ENCODE measurements around the gene DAPL1.

DAPL1 gene

GRCh38 chr2:158773121-158773520 is 22.0 kb upstream of the DAPL1 start:
- peak; percentile 28 to 74 for DNase-seq
- H3K4me3 ChIP-seq, result no peak overlapping the region
- peaks cover 0 to 52% (median 6%) of the 10 kb centered on the region in 4 donors for H3K4me1 ChIP-seq
- H3K9me3 ChIP-seq, result no peaks in the 10 kb centered on the region
- no peaks in the 10 kb centered on the region for H3K27me3 ChIP-seq
- no peaks in the 10 kb centered on the region for H3K36me3 ChIP-seq
- intact Hi-C loops (cut with DNase I; ENCODE audit: low total_unique reads), result no loop called here
- TF ChIP-seq CTCF (IDR thresholded peaks at IDR 0.05), result no peak
- peak overlapping the region in 1 of 2 donors; percentile 45 for H3K27ac ChIP-seq

GRCh38 chr2:158774681-158775080 is 20.4 kb upstream of the DAPL1 start:
- intact Hi-C loops (cut with DNase I; ENCODE audit: low total_unique reads), result no loop called here
- no peak for DNase-seq
- peaks cover 0 to 68% (median 11%) of the 10 kb centered on the region in 4 donors for H3K4me1 ChIP-seq

GRCh38 chr2:158775273-158776027 is 19.7 kb upstream of the DAPL1 start:
- Histone ChIP-seq H3K9me3 (no peaks in the 10 kb centered on the region), H3K36me3 (no peaks in the 10 kb centered on the region), H3K27ac (no peak overlapping the region), H3K4me1 (peaks cover 0 to 69% (median 11%) of the 10 kb centered on the region in 4 donors), H3K4me3 (no peak overlapping the region), H3K27me3 (no peaks in the 10 kb centered on the region)
- TF ChIP-seq CTCF (IDR thresholded peaks at IDR 0.05), result no peak
- no peak for DNase-seq
- intact Hi-C loops (cut with DNase I; ENCODE audit: low total_unique reads), result no loop called here

More at GRCh38 chr2:158774681-158775080, 20.4 kb upstream of the DAPL1 start:
- Histone ChIP-seq H3K36me3 (no peaks in the 10 kb centered on the region), H3K4me3 (no peak overlapping the region), H3K27ac (no peak overlapping the region), H3K9me3 (no peaks in the 10 kb centered on the region), H3K27me3 (no peaks in the 10 kb centered on the region)
- no peak for TF ChIP-seq CTCF (IDR thresholded peaks at IDR 0.05)

GRCh38 chr2:158776231-158776630 is 18.9 kb upstream of the DAPL1 start:
- Histone ChIP-seq H3K4me3 (no peak overlapping the region), H3K9me3 (no peaks in the 10 kb centered on the region), H3K27ac (no peak overlapping the region), H3K4me1 (peaks cover 0 to 70% (median 11%) of the 10 kb centered on the region in 4 donors), H3K36me3 (no peaks in the 10 kb centered on the region), H3K27me3 (no peaks in the 10 kb centered on the region)
- no peak for DNase-seq
- TF ChIP-seq CTCF (IDR thresholded peaks at IDR 0.05), result no peak
- intact Hi-C loops (cut with DNase I; ENCODE audit: low total_unique reads), result no loop called here

GRCh38 chr2:158777077-158777476 is 18.0 kb upstream of the DAPL1 start:
- intact Hi-C loops (cut with DNase I; ENCODE audit: low total_unique reads), result no loop called here
- no peaks in the 10 kb centered on the region for H3K36me3 ChIP-seq
- peaks cover 0 to 73% (median 11%) of the 10 kb centered on the region in 4 donors for H3K4me1 ChIP-seq
- no peak overlapping the region for H3K27ac ChIP-seq
- H3K9me3 ChIP-seq, result no peaks in the 10 kb centered on the region
- no peak overlapping the region for H3K4me3 ChIP-seq
- DNase-seq, result peak in 1 of 2 donors; percentile 37
- TF ChIP-seq CTCF (IDR thresholded peaks at IDR 0.05), result no peak
- no peaks in the 10 kb centered on the region for H3K27me3 ChIP-seq

Data from tibial artery (tissue), 4 donors.